CD4-positive, alpha-beta T cell treated with Interferon alpha-2 for 1 hour (primary cell): ENCODE results near the gene WIZ.
A peak's percentile ranks its signal among the peaks of the same experiment; 100 is the strongest.
"Not testable (repeated sequence)": the region's sequence is repeated elsewhere in the genome, so short reads cannot be mapped to it uniquely, and the experiment has no call there.

Source experiments
- DNase-seq, 2 donors: peaks; one replicate each; pipeline ENCODE4 v3.0.0-alpha.2; 2020 to 2022

WIZ gene

GRCh38 chr19:15427991-15428471, 21.7 kb downstream of the WIZ start:
- no peak for DNase-seq

DNA sequence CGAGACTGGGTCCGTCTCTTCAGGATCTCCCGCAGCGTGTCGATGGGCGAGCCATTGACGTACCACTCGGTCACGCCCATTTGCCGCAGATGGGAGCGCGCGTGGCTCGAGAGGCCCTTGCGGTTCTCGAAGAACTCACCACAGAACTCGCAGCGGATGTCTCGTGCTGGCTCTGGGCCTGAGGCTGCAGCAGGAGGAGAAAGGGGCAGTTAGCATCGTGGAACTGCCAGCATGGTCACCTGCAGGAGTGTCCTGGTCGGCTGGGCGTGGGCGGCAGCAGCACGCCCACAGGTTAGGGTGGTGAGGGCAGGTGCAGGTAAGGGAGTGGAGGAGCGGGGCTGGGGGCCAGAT, 22.4 kb downstream of the WIZ start:
- DNase-seq = no peak

DNA sequence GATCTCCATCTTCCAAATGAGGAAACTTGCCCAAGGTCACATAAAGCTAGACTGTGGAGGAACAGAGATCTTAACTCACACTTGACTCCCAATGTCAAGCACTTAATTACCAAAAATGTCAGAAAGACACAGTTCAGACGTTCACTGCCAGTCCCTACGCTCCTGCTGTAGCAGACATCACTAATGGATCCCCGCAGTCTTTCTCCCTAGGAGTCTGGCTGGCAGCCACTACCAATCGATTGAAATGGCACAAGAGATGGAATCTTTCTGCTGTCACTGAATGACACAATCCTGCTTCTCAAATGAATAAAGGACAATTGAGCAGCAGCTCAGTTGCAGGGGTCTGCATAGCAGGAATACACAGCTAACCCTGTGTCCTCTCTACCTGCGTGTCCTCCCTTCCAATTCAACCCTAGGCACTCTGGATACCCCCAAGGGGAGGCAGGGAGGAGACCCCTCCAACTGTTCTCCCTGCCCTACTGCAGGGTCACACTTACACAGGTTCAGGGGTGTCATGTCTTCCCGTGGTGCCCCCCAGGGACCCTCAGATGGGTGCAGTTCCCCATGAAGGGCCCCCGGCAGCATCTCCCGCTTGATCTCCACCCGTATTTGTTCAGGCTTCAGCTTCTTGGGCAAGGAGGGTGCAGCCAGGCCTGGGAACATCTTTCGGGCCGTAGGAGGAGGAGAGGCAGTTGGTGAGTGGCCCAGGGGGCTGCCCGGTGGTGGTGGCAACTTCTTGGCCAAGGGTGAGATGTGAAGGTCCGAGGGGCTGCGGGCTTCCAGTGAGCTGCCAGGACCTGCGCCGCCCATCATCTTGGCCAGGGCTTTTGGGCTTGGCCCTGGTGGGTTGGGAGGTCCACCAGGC, 23.0 kb downstream of the WIZ start:
- no peak for DNase-seq

GRCh38 chr19:15425321-15425950, 24.3 kb downstream of the WIZ start:
- DNase-seq = no peak

DNA sequence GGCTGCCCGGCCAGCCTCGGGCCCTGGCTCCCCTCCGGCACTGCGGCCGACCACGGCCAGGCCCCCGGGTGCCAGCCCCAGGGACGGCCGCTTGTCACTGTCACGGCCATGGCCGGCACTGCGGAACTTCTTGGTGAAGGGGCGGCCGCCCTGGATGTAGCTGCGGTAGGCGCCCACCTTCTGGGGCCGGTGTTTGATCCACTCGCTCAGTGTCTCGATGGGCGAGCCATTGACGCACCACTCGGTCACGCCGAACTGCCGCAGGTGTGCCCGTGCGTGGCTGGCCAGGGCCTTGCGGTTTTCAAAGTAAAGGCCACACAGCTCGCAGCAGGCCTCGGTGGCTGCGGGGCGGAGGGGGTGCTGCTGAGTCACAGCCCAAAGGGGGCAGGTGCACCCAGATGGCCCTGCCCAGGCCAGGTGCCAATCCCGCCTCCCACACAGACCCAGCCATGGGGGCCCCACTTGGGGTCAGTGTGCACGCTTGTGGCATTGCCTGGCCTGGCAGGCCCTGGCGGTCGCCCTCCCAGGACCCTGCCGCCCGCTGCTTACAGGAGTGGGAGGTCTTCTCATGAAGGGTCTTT, 25.0 kb downstream of the WIZ start:
- no peak for DNase-seq

- no peak for DNase-seq
These were observed 25.6 kb downstream of the WIZ start for GRCh38 chr19:15424121-15424520.

- DNase-seq = no peak
These were observed 26.6 kb downstream of the WIZ start for GRCh38 chr19:15423130-15423529.

- DNase-seq = no peak
These were observed 27.3 kb downstream of the WIZ start for GRCh38 chr19:15422296-15423075.

DNA sequence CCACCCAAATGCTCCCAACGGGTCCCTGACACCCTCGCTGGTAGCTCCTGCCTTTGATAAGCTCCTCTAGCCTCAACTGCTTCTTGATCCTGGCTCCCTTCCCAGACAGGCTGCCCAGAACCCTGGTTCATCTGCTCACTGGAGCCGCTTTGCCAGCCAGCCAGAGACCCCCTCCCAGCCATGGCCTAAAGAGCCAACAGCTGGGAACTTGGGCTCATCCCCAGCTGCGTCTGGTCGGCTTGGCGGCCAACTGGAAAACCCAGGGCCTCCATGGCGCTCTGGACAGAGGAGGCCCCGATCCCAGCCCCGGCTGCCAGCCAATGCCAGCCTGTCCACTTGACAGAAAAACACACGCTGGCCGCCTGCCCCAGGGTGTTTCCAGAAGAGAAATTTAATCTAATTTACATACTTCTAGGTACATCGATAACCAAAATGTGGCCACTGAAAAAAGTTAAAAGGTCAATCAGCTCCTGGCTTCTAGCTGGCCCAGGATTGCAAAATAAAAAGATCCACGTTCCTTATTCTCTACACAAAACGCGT, 28.0 kb downstream of the WIZ start:
- DNase-seq = no peak

DNA sequence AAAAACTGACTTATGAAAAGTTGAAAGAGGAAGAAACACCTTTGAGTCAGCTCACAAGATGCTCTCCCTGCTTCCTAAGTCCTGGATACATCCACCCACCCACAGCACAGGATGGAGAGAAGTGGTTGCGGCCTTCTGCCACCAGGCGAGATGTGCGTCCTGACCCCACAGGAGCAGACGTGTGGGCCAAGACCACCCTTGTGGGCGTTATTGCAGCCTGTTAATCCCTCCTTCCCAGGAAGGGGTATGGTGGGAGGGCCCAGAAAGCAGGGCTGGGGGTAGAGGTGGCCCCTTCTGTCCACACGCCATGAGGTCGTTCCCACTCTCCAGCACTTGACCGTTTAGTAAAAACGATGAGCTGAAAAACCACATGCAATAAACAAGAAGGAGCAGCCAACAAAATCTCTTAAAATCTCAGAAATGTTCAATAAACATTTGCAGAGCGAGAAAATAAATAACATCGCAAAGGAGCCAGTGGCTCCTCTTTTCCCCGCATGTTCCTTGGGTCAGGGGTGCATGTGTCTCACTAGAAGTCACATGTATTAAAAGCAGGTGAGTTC, 28.5 kb downstream of the WIZ start:
- no peak for DNase-seq

GRCh38 chr19:15419413-15420025, 30.2 kb downstream of the WIZ start:
- no peak for DNase-seq

DNA sequence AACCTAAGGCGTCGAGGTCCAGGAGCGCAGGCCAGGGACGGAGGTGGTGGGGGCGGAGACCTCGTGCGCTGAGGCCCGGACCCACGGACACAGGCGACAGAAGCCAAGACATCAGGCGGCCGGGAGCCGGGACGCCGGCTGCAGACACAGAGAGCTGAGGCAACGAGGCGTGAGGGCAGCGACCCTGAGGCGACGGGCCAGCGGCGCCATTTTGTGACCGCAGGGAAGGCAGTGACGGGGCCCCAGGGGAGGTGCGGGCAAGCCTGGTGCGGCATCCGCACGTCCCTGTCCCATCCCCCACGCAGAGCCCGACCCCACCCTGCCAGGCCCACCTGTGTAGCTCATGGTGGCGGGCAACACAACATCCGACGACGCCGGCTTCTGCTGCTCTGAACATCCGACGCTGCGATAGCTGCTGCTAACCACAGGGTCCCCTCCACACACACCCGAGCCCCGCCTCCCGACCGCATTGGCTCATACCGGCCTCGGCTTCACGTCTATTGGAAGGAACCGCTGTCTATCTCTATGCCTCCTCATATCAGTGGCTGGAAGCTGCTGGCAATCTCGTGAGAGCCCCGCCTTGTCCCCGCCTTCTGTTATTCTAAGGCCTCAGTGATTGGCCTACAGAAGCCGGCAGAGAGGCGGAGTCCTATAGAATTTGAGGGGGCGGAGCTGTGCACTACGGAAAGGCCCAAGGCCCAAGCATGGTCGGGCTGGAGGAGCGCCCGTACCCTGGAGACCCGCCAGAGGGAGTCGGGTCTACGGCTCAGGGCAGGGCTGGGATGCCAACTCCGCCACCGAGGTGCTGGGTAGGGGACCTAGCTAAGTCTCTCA, 31.0 kb downstream of the WIZ start, which contains the start of gene AKAP8L:
Gene AKAP8L (minus strand): TSS at position 410 of the 834 bp plus-strand sequence. CDS start 65 bp downstream, at position 345.
- peak; percentile 99 to 100 for DNase-seq

DNA sequence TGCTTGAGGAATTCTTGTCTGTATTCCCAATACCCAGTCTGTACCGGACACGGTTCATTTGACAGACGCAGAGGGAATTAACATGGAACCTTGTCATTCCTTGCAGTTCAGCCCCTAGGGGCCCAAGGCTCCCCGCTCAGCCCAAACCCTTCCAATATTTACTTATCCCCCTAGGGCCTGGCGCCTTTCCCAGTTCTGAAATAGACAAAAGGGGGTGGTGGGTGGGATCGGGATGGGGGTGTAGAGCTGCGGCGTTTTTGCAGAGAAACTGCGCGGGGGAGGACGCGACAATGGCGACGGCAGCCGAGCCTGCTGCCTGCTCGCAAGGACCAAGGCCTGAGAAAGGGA, 31.6 kb downstream of the WIZ start:
- DNase-seq = no peak

DNA sequence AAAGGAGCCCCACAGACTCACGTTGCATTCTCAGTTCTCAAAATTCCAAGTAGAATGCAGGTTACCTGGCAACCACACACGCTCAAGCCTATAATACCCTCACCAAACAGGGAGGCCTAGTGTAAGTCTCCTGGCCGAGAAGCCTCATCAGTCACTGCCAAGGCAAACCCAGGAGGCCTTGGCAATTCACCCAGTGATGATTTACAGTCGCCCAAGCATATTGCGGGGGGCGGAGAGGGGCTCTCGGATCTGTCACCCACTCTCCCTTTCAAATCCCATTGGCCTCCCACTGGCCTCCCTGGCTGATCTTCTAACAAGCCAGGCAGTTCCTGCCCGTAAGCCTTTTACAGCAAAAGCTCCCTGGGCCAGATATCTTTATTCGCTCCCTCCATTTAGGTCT, 32.1 kb downstream of the WIZ start:
- DNase-seq = no peak

DNA sequence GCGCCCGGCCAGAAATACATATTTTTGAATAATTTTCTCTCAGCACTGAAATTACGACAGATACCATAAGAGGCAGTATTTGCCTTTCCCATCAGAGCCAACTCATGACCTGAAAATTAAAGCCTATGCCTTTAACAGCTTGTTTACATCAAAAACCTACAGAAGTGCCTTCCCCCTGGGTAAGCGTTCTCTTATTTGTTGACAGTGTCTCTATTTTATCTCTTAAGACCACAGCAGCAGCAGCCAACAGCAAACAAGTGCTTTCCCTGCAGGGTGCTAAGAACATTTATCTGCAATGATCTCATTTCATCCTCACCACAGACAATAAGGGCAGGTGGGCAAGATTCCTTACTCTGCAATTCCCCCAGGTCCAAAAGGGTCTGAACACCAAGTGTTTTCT, 36.9 kb downstream of the WIZ start:
- no peak for DNase-seq

- not testable (repeated sequence) for DNase-seq
These were observed 38.4 kb downstream of the WIZ start for GRCh38 chr19:15411351-15411750.

DNA sequence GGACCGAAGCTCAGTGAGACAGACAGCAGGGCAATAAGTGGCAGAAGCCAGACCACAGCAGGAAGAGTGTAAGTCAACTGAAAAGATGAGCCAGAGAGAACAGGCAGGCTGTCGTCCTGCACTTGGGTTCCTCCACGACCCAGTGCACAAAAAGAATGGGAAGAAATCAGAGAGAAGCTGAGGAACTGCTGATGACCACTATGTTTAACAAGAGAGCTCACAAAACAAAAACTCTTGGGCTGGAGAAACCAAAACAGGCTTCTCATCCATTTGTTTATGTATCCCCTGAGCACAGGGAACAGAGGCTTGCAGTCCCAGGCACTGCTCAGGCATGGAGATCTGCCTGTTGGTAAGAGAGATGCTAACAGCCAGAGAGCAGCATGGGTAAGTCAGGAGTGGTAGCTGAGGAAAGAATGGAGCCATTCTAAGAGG, 45.0 kb downstream of the WIZ start:
- DNase-seq = no peak

DNA sequence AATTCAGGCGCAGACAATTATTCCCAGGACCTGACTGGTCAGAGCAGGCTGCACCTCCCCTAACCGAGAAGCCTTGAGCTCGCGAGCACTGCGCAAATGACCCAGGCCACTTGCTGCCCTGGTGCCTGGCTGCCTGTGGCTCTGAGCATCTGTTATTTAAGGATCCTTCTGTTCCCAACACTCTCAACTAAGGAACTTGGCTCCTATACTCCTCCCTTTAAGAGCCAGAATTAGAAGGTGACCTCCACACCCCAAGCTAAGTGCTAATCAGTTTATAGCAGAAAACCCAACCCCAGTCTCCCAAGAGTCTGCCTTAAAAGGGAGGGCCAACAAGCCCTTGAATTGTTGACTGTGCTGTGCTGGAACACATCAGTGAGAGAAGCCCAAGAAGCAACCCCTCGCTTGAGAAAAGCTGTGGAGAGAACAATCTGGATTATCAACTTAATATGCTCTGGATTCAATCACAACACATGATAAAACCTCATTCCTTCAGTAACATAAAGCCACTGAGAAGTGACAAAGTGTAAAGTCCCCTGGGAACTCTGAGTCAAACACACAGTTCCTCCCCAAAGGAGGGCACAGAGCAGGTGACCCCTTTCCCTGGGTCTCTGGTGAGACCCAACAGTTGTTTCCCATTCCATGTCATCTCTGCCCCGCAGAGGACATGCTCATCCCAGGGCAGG, 45.5 kb downstream of the WIZ start:
- no peak for DNase-seq

- DNase-seq = no peak
These were observed 46.6 kb downstream of the WIZ start for GRCh38 chr19:15403151-15403531.

DNA sequence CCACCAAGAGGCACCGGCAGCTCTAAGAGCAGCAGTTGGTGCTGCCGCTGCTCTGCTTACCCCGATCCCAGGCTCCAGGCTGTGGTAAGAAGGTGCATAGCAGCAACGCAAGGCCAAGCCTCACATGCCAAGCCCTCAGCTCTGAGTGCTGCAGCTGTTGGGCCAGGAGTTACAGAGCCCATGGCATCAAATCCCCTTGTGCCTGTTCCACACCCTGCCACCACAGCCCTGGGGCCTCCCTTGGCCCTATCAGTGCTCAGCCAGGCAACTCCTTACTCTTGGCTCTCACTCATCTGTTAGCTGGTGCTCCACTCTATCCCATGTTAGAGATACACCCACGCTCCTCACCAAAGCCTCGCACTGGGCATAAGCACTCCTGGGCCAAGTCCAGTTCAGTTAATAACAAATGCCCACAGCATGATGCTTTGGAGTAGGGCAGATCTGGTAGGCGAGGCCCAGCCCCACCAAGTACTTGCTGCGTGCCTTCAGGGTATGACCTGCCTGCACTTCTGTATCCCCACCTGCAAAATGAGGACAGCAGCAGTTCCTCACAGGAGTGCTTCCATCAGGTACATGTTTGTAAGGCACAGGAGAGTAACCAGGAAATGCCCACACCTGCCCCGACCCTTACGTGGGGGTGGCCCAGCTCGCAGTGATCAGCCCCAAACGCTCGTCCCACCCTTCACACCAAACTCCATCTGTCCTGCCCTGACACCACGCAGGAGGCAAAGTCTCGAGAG, 47.2 kb downstream of the WIZ start:
- no peak for DNase-seq
